ENCODE data around the gene ATF1.
A peak's percentile ranks its signal among the peaks of the same experiment; 100 is the strongest.
"Not testable (repeated sequence)": the region's sequence is repeated elsewhere in the genome, so short reads cannot be mapped to it uniquely, and the experiment has no call there.

Gene ATF1

DNA sequence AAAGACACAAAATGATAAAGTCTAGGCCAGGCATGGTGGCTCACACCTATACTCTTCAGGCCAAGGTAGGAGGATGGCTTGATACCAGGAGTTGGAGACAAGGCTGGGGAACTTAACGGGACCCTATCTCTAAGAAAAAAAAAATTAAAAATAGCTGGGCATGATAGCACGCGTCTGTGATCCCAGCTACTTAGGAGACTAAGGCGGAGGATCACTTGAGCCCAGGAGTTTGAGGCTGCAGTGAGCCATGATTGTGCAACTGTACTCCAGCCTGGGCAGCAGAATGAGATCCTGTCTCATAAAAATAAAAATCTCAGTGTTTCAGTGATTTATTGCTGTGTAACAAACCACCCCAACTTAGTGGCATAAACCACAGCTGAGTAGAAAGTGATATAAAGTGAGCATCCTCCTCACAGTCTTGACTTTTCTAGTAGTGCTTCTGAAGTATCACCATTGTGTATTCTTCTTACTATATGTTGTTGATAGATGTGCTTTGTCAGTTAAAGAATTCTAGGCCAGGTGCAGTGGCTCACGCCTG lies 10.6 kb upstream of the ATF1 start:
- no peak for DNase-seq (ENCODE audit: low read depth)

- peak; percentile 71 for DNase-seq (ENCODE audit: low read depth)
Measured at GRCh38 chr12:50764286-50765094, 589 bp downstream of the ATF1 start.

GRCh38 chr12:50765095-50765911 lies 1.4 kb downstream of the ATF1 start:
- DNase-seq (ENCODE audit: low read depth), result peak; percentile 20

DNA sequence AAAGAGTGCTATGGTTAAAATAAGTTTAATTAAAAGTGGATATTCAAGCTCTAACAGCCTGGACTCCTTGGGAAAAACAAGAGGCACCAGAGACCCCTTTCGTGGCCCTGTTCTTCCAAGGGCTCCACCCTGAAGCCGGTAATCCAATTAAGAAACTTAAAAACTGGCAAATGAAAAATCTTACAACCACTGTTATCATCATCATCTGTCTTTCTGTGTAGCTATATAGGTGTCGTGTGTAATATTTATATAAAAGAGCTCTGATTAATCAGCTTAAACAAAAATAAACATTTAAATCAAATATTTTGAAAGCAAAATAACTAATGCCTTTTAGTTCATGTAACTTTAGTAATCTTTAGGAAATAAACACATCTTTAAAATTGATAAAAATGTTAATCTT lies 4.5 kb downstream of the ATF1 start:
- DNase-seq (ENCODE audit: low read depth), result no peak

DNA sequence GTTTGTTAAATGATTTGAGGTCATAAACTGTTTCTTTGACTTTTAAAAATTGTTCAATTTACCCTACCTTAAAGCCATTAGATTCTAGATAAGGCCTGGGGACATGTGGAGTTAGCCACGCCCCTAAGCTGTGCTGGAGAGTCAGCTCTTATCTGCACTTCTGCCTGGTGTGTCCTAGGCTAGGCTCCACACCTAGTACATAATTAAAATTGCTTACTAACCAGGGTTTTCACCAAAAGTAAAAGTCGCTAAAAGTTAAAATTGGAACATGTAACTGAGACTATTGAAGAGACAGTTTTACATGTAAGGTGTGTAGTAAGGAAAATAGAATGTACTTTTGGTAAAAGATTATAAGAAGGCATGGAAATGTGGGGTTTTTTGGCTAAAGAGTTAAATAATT lies 4.9 kb downstream of the ATF1 start:
- DNase-seq (ENCODE audit: low read depth), result not testable (repeated sequence)

DNA sequence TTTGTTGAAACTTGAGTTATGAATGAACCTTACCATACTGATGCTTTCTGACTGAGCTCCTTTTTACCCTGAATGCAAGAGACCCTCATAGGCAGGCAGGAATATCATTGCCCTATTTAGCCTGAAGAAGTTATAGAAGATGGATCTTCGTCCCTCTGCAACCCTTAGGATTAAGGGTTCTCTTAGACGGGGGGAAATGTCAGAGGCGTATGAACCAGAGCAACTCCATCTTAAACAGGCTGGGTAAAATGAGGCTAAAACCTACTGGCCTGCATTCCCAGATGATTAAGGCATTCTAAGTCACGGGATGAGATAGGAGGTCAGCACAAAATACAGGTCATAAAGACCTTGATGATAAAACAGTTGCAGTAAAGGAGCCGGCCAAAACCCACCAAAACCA lies 7.5 kb downstream of the ATF1 start:
- no peak for DNase-seq (ENCODE audit: low read depth)

GRCh38 chr12:50772470-50772869 lies 8.6 kb downstream of the ATF1 start:
- DNase-seq (ENCODE audit: low read depth), result no peak

DNA sequence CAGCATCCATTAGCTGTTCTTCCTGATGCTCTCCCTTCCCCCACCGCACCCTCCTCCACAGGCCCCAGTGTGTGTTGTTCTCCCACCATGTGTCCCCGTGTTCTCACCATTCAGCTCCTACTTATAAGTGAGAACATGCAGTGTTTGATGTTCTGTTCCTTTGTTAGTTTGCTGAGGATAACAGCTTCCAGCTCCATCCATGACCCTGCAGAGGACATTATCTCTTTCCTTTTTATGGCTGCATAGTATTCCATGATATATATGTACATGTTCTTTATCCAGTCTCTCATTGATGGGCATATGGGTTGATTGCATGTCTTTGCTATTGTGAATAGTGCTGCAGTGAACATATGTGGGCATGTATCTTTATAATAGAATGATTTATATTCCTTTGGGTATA lies 9.0 kb downstream of the ATF1 start:
- no peak for DNase-seq (ENCODE audit: low read depth)

GRCh38 chr12:50775251-50775650 lies 11.3 kb downstream of the ATF1 start:
- no peak for DNase-seq (ENCODE audit: low read depth)

GRCh38 chr12:50776749-50777728 lies 13.1 kb downstream of the ATF1 start:
- no peak for DNase-seq (ENCODE audit: low read depth)

DNA sequence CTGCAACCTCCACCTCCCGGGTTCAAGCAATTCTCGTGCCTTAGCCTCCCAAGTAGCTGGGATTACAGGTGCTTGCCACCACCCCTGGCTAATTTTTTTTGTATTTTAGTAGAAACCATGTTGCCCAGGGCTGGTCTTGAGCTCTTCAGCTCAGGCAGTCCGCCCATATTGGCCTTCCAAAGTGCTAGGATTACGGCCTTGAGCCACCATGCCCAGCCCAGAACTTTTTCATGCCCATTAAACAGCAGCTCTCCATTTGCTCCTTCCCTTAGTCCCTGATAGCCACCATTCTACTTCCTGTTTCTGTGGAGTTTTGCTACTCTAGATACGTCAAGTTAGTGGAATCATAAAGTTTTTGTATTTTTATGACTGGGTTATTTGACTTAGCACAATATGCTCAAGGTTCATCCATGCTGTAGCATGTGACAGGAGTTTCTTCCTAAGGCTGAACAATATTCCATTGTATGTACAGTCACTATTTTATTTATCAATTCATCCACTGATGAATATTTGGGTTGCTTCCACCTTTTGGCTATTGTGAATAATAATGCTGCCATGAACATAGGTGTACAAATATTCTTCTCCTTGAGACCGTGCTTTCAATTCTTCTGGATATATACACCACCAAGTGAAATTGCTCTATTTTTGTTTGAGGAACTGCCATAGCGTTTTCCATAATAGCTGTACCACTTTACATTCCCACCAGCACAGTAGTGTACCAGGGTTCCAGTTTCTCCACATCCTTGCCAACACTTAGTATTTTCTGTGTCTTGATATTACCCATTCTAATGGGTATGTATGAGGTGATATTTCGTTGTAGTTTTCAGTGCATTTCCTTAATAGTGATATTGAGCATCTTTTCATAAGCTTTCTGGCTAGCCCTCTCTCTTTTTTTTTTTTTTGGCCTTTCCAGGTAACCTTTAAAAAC lies 15.0 kb downstream of the ATF1 start:
- no peak for DNase-seq (ENCODE audit: low read depth)

DNA sequence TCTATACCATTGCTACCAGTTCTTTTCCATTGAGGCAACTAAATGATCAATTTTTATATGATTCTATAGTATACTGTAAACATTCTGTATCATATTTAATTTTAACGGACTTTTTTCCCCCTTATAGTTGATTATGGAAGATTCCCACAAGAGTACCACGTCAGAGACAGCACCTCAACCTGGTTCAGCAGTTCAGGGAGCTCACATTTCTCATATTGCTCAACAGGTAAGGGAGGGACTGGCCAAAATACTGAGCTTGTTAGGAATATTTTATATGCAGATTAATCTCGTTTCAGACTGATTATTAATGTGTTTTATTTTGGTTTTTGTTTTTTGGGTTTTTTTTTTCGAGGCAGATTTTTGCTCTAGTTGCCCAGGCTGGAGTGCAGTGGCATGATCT lies 16.1 kb downstream of the ATF1 start:
- no peak for DNase-seq (ENCODE audit: low read depth)

GRCh38 chr12:50784501-50784900 lies 20.6 kb downstream of the ATF1 start:
- DNase-seq (ENCODE audit: low read depth), result no peak

GRCh38 chr12:50785406-50786001 lies 21.6 kb downstream of the ATF1 start:
- DNase-seq (ENCODE audit: low read depth), result no peak

GRCh38 chr12:50786498-50787231 lies 22.8 kb downstream of the ATF1 start:
- DNase-seq (ENCODE audit: low read depth), result no peak

DNA sequence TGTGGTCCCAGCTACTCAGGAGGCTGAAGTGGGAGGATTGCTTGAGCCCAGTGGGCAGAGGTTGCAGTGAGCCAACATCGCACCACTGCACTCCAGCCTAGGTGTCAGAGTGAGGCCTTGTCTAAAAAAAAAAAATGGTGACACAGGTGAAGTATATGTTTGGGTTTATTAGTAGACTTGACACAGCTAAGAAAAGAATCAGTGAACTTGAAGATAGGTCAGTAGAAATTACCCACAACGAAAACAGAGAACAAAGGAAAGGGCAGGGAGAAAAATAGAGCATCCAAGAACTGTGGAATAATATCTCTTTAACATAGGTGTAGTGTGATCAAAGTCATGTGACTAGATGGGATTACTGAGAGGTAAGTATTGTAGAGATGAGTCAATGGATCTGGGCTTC lies 23.7 kb downstream of the ATF1 start:
- DNase-seq (ENCODE audit: low read depth), result no peak

DNA sequence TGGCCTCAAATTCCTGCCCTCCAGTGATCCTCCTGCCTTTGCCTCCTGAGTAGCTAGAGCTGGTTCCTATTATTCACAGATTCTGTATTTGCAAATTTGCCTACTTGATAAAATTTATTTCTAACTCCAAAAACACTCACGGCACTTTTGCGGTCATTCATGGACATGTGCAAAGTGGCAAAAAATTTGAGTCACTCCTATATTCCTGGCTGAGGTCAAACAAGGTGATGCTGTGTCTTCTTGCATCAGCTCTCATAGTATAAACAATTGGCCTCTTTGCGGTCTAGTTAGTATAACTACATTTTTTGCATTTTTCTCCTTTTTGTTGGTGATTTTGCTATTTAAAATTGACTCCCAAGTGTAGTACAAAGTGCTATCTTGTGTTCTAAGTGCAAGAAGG lies 24.7 kb downstream of the ATF1 start:
- DNase-seq (ENCODE audit: low read depth), result no peak

GRCh38 chr12:50790081-50790480 lies 26.2 kb downstream of the ATF1 start:
- DNase-seq (ENCODE audit: low read depth), result no peak

GRCh38 chr12:50799908-50800307 lies 36.0 kb downstream of the ATF1 start:
- DNase-seq (ENCODE audit: low read depth), result no peak
